ENCODE results near the gene BRD1. TPM values are rescaled to one million over a fixed set of nuclear protein-coding genes. Genes with fewer than 3 reads are reported as not detected.

The BRD1 gene
- total RNA-seq, 3 donors from 2014 or later (not counting 1 experiment from before 2014, with no cell fraction given) = 126 to 154 (median 132) TPM

DNA sequence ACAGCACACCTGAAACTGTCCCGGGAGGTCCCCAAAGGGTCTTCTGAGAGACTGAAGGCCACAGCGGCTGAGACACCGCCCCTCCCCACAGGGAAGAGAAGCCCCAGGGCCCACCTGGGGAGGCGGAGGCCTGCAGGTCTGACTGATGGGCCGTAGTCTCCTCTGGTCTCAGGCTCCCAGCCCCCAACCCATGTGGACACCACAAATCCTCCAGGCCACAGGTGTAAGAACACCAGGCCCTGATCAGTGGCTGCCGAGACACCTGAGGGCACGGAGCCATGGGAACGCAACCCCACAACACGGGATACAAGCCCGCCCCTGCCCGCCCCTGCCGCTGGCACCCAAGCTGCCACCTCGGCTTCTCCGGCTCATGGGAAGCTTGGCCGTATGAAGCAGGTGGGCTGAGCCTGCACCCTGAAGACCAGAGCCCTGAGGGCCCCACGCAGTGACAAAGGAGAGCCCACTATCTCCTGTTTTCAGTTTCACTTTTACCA, 46.3 kb downstream of the BRD1 start:
- H3K4me1 Mint-ChIP-seq = peaks cover 5 to 13% of the 10 kb centered on the region in 2 donors
- WGBS (ENCODE audit: insufficient coverage) = 84% methylated on average over 15 of the region's 16 CpGs

GRCh38 chr22:49780698-49781288, 46.9 kb downstream of the BRD1 start:
- H3K36me3 ChIP-seq (ENCODE audit: control insufficient read depth, insufficient read depth, low read length) = peaks cover 46% of the 10 kb centered on the region
- H3K27me3 ChIP-seq (ENCODE audit: control insufficient read depth, insufficient read depth, low read length) = no peaks in the 10 kb centered on the region
- intact Hi-C loops (cut with micrococcal nuclease) = no loop called here
- no peak overlapping the region for H3K4me3 ChIP-seq (ENCODE audit: low read length)
- DNase-seq (no peak), ATAC-seq (no peak)
- no peak overlapping the region for H3K27ac ChIP-seq (ENCODE audit: low read length)
- Mint-ChIP-seq H3K27me3 (ENCODE audit: low read depth in 2 of 2) (no peaks in the 10 kb centered on the region), H3K4me3 (no peak overlapping the region), H3K4me1 (peaks cover 5 to 13% of the 10 kb centered on the region in 2 donors), H3K36me3 (no peaks in the 10 kb centered on the region), H3K27ac (no peak overlapping the region), H3K9me3 (no peaks in the 10 kb centered on the region)
- TF ChIP-seq, protein P1, sequence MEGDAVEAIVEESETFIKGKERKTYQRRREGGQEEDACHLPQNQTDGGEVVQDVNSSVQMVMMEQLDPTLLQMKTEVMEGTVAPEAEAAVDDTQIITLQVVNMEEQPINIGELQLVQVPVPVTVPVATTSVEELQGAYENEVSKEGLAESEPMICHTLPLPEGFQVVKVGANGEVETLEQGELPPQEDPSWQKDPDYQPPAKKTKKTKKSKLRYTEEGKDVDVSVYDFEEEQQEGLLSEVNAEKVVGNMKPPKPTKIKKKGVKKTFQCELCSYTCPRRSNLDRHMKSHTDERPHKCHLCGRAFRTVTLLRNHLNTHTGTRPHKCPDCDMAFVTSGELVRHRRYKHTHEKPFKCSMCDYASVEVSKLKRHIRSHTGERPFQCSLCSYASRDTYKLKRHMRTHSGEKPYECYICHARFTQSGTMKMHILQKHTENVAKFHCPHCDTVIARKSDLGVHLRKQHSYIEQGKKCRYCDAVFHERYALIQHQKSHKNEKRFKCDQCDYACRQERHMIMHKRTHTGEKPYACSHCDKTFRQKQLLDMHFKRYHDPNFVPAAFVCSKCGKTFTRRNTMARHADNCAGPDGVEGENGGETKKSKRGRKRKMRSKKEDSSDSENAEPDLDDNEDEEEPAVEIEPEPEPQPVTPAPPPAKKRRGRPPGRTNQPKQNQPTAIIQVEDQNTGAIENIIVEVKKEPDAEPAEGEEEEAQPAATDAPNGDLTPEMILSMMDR (IDR thresholded peaks at IDR 0.05) = no peak
- H3K4me1 ChIP-seq (ENCODE audit: control insufficient read depth, insufficient read depth, low read length) = peaks cover 39% of the 10 kb centered on the region
- H3K9me3 ChIP-seq (ENCODE audit: control insufficient read depth, insufficient read depth, low read length) = no peaks in the 10 kb centered on the region
- WGBS (ENCODE audit: insufficient coverage) = 94% methylated on average over 19 of the region's 19 CpGs

More for the DNA sequence above, 46.3 kb downstream of the BRD1 start:
- TF ChIP-seq, protein P1 (IDR thresholded peaks at IDR 0.05) = no peak
- no peaks in the 10 kb centered on the region for H3K36me3 Mint-ChIP-seq
- no peak overlapping the region for H3K4me3 Mint-ChIP-seq
- ATAC-seq (no peak), DNase-seq (no peak)
- no peaks in the 10 kb centered on the region for H3K27me3 Mint-ChIP-seq (ENCODE audit: low read depth in 2 of 2)
- H3K9me3 Mint-ChIP-seq = no peaks in the 10 kb centered on the region
- Histone ChIP-seq H3K27ac (ENCODE audit: low read length) (no peak overlapping the region), H3K36me3 (ENCODE audit: control insufficient read depth, insufficient read depth, low read length) (peaks cover 44% of the 10 kb centered on the region), H3K9me3 (ENCODE audit: control insufficient read depth, insufficient read depth, low read length) (no peaks in the 10 kb centered on the region), H3K27me3 (ENCODE audit: control insufficient read depth, insufficient read depth, low read length) (no peaks in the 10 kb centered on the region), H3K4me3 (ENCODE audit: low read length) (no peak overlapping the region), H3K4me1 (ENCODE audit: control insufficient read depth, insufficient read depth, low read length) (peaks cover 40% of the 10 kb centered on the region)
- H3K27ac Mint-ChIP-seq = no peak overlapping the region
- intact Hi-C loops (cut with micrococcal nuclease) = no loop called here

GRCh38 chr22:49779853-49780697, 47.6 kb downstream of the BRD1 start:
- 91% methylated on average over 34 of the region's 34 CpGs for WGBS (ENCODE audit: insufficient coverage)
- Histone ChIP-seq H3K27ac (ENCODE audit: low read length) (no peak overlapping the region), H3K36me3 (ENCODE audit: control insufficient read depth, insufficient read depth, low read length) (peaks cover 51% of the 10 kb centered on the region)

More at GRCh38 chr22:49779853-49780697, 47.6 kb downstream of the BRD1 start:
- no peak overlapping the region for H3K4me3 Mint-ChIP-seq
- H3K9me3 ChIP-seq (ENCODE audit: control insufficient read depth, insufficient read depth, low read length) = no peaks in the 10 kb centered on the region
- H3K27me3 ChIP-seq (ENCODE audit: control insufficient read depth, insufficient read depth, low read length) = no peaks in the 10 kb centered on the region
- peaks cover 5 to 9% of the 10 kb centered on the region in 2 donors for H3K4me1 Mint-ChIP-seq
- H3K36me3 Mint-ChIP-seq = no peaks in the 10 kb centered on the region
- no peaks in the 10 kb centered on the region for H3K9me3 Mint-ChIP-seq
- TF ChIP-seq, protein P1 (IDR thresholded peaks at IDR 0.05) = no peak
- no peaks in the 10 kb centered on the region for H3K27me3 Mint-ChIP-seq (ENCODE audit: low read depth in 2 of 2)
- peaks cover 33% of the 10 kb centered on the region for H3K4me1 ChIP-seq (ENCODE audit: control insufficient read depth, insufficient read depth, low read length)
- H3K27ac Mint-ChIP-seq = no peak overlapping the region
- no peak for ATAC-seq
- no peak for DNase-seq
- intact Hi-C loops (cut with micrococcal nuclease) = no loop called here
- no peak overlapping the region for H3K4me3 ChIP-seq (ENCODE audit: low read length)

All from natural killer cell (primary cell).